ENCODE measurements around the gene STRADB. TPM values are rescaled to one million over a fixed set of nuclear protein-coding genes. Genes with fewer than 3 reads are reported as not detected.

STRADB gene
- polyA plus RNA-seq, 4 donors: 67.8 to 88.0 (median 82.3) TPM

Other genes with a start within 250 kb of the STRADB start
- 10 to 100 TPM; 13.9 to 17.6 (median 16.6) TPM for gene CASP8, start 191.2 kb upstream of the STRADB start, polyA plus RNA-seq (ENCODE audit: insufficient read length in 4 of 4)
- 1 to 10 TPM; 1.8 to 3.1 (median 2.1) TPM for gene FLACC1, start 94.4 kb upstream of the STRADB start, polyA plus RNA-seq (ENCODE audit: insufficient read length in 4 of 4)
- 10 to 100 TPM; 39.0 to 47.0 (median 42.1) TPM for gene TRAK2, start 282 bp upstream of the STRADB start, polyA plus RNA-seq (ENCODE audit: insufficient read length in 4 of 4)
- gene TMEM237, start 191.8 kb downstream of the STRADB start, polyA plus RNA-seq (ENCODE audit: insufficient read length in 4 of 4): 10 to 100 TPM; 43.4 to 60.0 (median 57.4) TPM
- under 1 TPM; 0.14 to 0.37 (median 0.22) TPM for gene MPP4, start 246.9 kb downstream of the STRADB start, polyA plus RNA-seq (ENCODE audit: insufficient read length in 4 of 4)

Measured in left renal pelvis (tissue), 4 donors.